Glutamatergic neuron (in vitro differentiated cells): ENCODE results near the gene ADRA2B. TPM values are rescaled to one million over a fixed set of nuclear protein-coding genes. Genes with fewer than 3 reads are reported as not detected.
A peak's percentile ranks its signal among the peaks of the same experiment; 100 is the strongest.
"Not testable (repeated sequence)": the region's sequence is repeated elsewhere in the genome, so short reads cannot be mapped to it uniquely, and the experiment has no call there.

ENCODE experiments used
- DNase-seq: peaks from one replicate; pipeline ENCODE4 v3.0.0; 2022
- H3K27ac Mint-ChIP-seq: one replicate; pipeline ENCODE4 v1.8.0; 2020; ENCODE audit warnings: mild to moderate bottlenecking, mixed read lengths, inconsistent platforms; ENCODE audit not compliant: unreplicated experiment
- H3K27me3 Mint-ChIP-seq: one replicate; pipeline ENCODE4 v1.8.0; 2020; ENCODE audit warnings: mild to moderate bottlenecking, moderate library complexity, mixed read lengths, inconsistent platforms; ENCODE audit not compliant: unreplicated experiment
- H3K36me3 Mint-ChIP-seq: one replicate; pipeline ENCODE4 v1.8.0; 2020; ENCODE audit warnings: mild to moderate bottlenecking, mixed read lengths, inconsistent platforms; ENCODE audit not compliant: unreplicated experiment
- H3K4me1 Mint-ChIP-seq: one replicate; pipeline ENCODE4 v1.8.0; 2020; ENCODE audit warnings: mild to moderate bottlenecking, low read depth, mixed read lengths, inconsistent platforms; ENCODE audit not compliant: unreplicated experiment
- H3K4me3 Mint-ChIP-seq: one replicate; pipeline ENCODE4 v1.8.0; 2020; ENCODE audit warnings: mild to moderate bottlenecking, mixed read lengths, inconsistent platforms; ENCODE audit not compliant: unreplicated experiment
- H3K9me3 Mint-ChIP-seq: one replicate; pipeline ENCODE4 v1.8.0; 2020; ENCODE audit warnings: mild to moderate bottlenecking, moderate library complexity, mixed read lengths, inconsistent platforms; ENCODE audit not compliant: unreplicated experiment
- CTCF ChIP-seq: fragments of 200-600 bp; sonication (generic); IDR thresholded peaks from one replicate; pipeline ENCODE4 v1.5.0; 2021; ENCODE audit not compliant: partially characterized antibody, unreplicated experiment
- total RNA-seq: library from RNA; stranded (reverse); fragmentation: NEBNext Ultra II Directional; extraction: Animal tissue kit (Norgen Biotek cat#: 25700); gene quantifications from one replicate; pipeline ENCODE4 v1.2.1, GENCODE V29; 2021; ENCODE audit not compliant: unreplicated experiment

The ADRA2B gene
- total RNA-seq, 1 donor from 2014 or later = 0.91 TPM

- DNase-seq = no peak
- Mint-ChIP-seq H3K27ac (no peak overlapping the region), H3K9me3 (peaks cover 4% of the 10 kb centered on the region), H3K4me1 (peaks cover 8% of the 10 kb centered on the region), H3K27me3 (peaks cover 11% of the 10 kb centered on the region), H3K36me3 (peaks cover 7% of the 10 kb centered on the region), H3K4me3 (no peak overlapping the region)
- TF ChIP-seq CTCF = no peak
Observed at GRCh38 chr2:96161898-96162297, 45.5 kb upstream of the ADRA2B start.

- not testable (repeated sequence) for H3K4me1 Mint-ChIP-seq, DNase-seq, H3K9me3 Mint-ChIP-seq, H3K27ac Mint-ChIP-seq, H3K4me3 Mint-ChIP-seq, H3K36me3 Mint-ChIP-seq
- H3K27me3 Mint-ChIP-seq = peaks cover 11% of the 10 kb centered on the region
Observed at GRCh38 chr2:96160366-96160765, 44.0 kb upstream of the ADRA2B start.

- H3K27me3 Mint-ChIP-seq = peaks cover 8% of the 10 kb centered on the region
Observed at GRCh38 chr2:96159084-96159830, 42.9 kb upstream of the ADRA2B start.

GRCh38 chr2:96158554-96158940 is 42.2 kb upstream of the ADRA2B start:
- DNase-seq = no peak

More at GRCh38 chr2:96159084-96159830, 42.9 kb upstream of the ADRA2B start:
- DNase-seq = no peak
- Mint-ChIP-seq H3K36me3 (peaks cover 7% of the 10 kb centered on the region), H3K4me1 (peaks cover 7% of the 10 kb centered on the region), H3K9me3 (peaks cover 4% of the 10 kb centered on the region), H3K27ac (no peak overlapping the region), H3K4me3 (peak overlapping the region; percentile 8)
- no peak for TF ChIP-seq CTCF

More at GRCh38 chr2:96158554-96158940, 42.2 kb upstream of the ADRA2B start:
- Mint-ChIP-seq H3K4me1 (peaks cover 2% of the 10 kb centered on the region), H3K9me3 (peaks cover 4% of the 10 kb centered on the region), H3K4me3 (no peak overlapping the region), H3K27ac (no peak overlapping the region), H3K36me3 (peaks cover 7% of the 10 kb centered on the region), H3K27me3 (peaks cover 4% of the 10 kb centered on the region)
- no peak for TF ChIP-seq CTCF
